NCI-H1105 treated with DMSO at 0.1 percent for 48 hours (cell line): ENCODE measurements around the gene TOPORS.

Experiments
- DNase-seq: peaks from one replicate; lab custom pipeline; 2025; lab: John Stamatoyannopoulos, UW

Gene TOPORS

GRCh38 chr9:32502464-32502863 is 49.9 kb downstream of the TOPORS start:
- no peak for DNase-seq

GRCh38 chr9:32501868-32502267 is 50.5 kb downstream of the TOPORS start:
- DNase-seq: no peak

GRCh38 chr9:32500768-32501167 is 51.6 kb downstream of the TOPORS start:
- DNase-seq: peak; percentile 6

- no peak for DNase-seq
Observed at GRCh38 chr9:32497921-32498320, 54.5 kb downstream of the TOPORS start.

GRCh38 chr9:32490601-32491000 is 61.8 kb downstream of the TOPORS start:
- DNase-seq: no peak
